GM12864 (cell line): ENCODE measurements around the gene RHEX.

ENCODE experiments used
- DNase-seq: peaks from one replicate; pipeline ENCODE4 v3.0.0-alpha.2; 2011; ENCODE audit warnings: low read depth
- H3K4me3 ChIP-seq: 2 replicates; pipeline ENCODE4 v1.5.1; 2011; ENCODE audit warnings: mild to moderate bottlenecking, low read depth, low read length, control low read depth
- CTCF ChIP-seq: IDR thresholded peaks from 2 replicates; pipeline ENCODE4 v1.5.1; 2011; ENCODE audit warnings: low read depth, mild to moderate bottlenecking, moderate library complexity, low read length, control low read depth, inconsistent platforms; ENCODE audit errors: missing control alignments

The RHEX gene

GRCh38 chr1:206068314-206068713 is 15.3 kb downstream of the RHEX start:
- no peak for DNase-seq
- H3K4me3 ChIP-seq: no peak overlapping the region
- TF ChIP-seq CTCF: no peak

GRCh38 chr1:206070627-206071304 is 17.8 kb downstream of the RHEX start:
- no peak for TF ChIP-seq CTCF
- no peak for DNase-seq
- no peak overlapping the region for H3K4me3 ChIP-seq

GRCh38 chr1:206074839-206075238 is 21.9 kb downstream of the RHEX start:
- DNase-seq: no peak
- TF ChIP-seq CTCF: peak; percentile 18
- H3K4me3 ChIP-seq: no peak overlapping the region

GRCh38 chr1:206075786-206076755 is 23.1 kb downstream of the RHEX start:
- H3K4me3 ChIP-seq: no peak overlapping the region
- no peak for DNase-seq
- TF ChIP-seq CTCF: no peak

GRCh38 chr1:206079135-206079534 is 26.2 kb downstream of the RHEX start:
- H3K4me3 ChIP-seq: no peak overlapping the region
- no peak for DNase-seq

More at GRCh38 chr1:206079135-206079534, 26.2 kb downstream of the RHEX start:
- no peak for TF ChIP-seq CTCF
